Parathyroid adenoma (tissue), 2 donors: ENCODE data around the gene RFT1.

ENCODE experiments used
- H2AFZ ChIP-seq: fragments of 300-600 bp; sonication (generic); one replicate; pipeline ENCODE4 v1.7.0; 2017; ENCODE audit warnings: antibody characterized with exemption, mild to moderate bottlenecking
- H3K27ac ChIP-seq: fragments of 300-600 bp; sonication (generic); one replicate; pipeline ENCODE4 v1.7.0; 2017
- H3K27me3 ChIP-seq: fragments of 300-600 bp; sonication (generic); one replicate; pipeline ENCODE4 v1.7.0; 2017; ENCODE audit warnings: low read length; ENCODE audit not compliant: control insufficient read depth, insufficient read depth
- H3K36me3 ChIP-seq: fragments of 300-600 bp; sonication (generic); one replicate; pipeline ENCODE4 v1.7.0; 2017; ENCODE audit warnings: low read length; ENCODE audit not compliant: control insufficient read depth, insufficient read depth
- H3K4me1 ChIP-seq: fragments of 300-600 bp; sonication (generic); one replicate; pipeline ENCODE4 v1.7.0; 2017; ENCODE audit warnings: control low read depth
- H3K4me2 ChIP-seq: fragments of 300-600 bp; sonication (generic); one replicate; pipeline ENCODE4 v1.7.0; 2017; ENCODE audit warnings: low read length
- H3K4me3 ChIP-seq: fragments of 300-600 bp; sonication (generic); one replicate; pipeline ENCODE4 v1.7.0; 2017; ENCODE audit warnings: low read depth, low read length
- H3K79me2 ChIP-seq: fragments of 300-600 bp; sonication (generic); one replicate; pipeline ENCODE4 v1.7.0; 2017; ENCODE audit warnings: control low read depth
- H3K9ac ChIP-seq: fragments of 300-600 bp; sonication (generic); one replicate; pipeline ENCODE4 v1.7.0; 2017; ENCODE audit warnings: mild to moderate bottlenecking
- H3K9me3 ChIP-seq: fragments of 300-600 bp; sonication (generic); one replicate; pipeline ENCODE4 v1.7.0; 2017; ENCODE audit warnings: low read length; ENCODE audit not compliant: control insufficient read depth
- TF ChIP-seq, protein P1 (sequence below): fragments of 300-600 bp; sonication (generic); IDR thresholded peaks from one replicate; pipeline ENCODE4 v1.7.0; 2017; ENCODE audit warnings: antibody characterized with exemption, mild to moderate bottlenecking
- donor health status: primary hyperparathyroidism.

RFT1 gene

GRCh38 chr3:53069422-53070068 lies 60.7 kb downstream of the RFT1 start:
- no peak overlapping the region for H3K27ac ChIP-seq
- H3K9ac ChIP-seq: no peak overlapping the region
- no peaks in the 10 kb centered on the region for H3K27me3 ChIP-seq
- peaks cover 11% of the 10 kb centered on the region for H3K4me1 ChIP-seq
- no peaks in the 10 kb centered on the region for H3K79me2 ChIP-seq
- H3K9me3 ChIP-seq: no peaks in the 10 kb centered on the region
- no peak overlapping the region for H2AFZ ChIP-seq
- TF ChIP-seq, protein P1, sequence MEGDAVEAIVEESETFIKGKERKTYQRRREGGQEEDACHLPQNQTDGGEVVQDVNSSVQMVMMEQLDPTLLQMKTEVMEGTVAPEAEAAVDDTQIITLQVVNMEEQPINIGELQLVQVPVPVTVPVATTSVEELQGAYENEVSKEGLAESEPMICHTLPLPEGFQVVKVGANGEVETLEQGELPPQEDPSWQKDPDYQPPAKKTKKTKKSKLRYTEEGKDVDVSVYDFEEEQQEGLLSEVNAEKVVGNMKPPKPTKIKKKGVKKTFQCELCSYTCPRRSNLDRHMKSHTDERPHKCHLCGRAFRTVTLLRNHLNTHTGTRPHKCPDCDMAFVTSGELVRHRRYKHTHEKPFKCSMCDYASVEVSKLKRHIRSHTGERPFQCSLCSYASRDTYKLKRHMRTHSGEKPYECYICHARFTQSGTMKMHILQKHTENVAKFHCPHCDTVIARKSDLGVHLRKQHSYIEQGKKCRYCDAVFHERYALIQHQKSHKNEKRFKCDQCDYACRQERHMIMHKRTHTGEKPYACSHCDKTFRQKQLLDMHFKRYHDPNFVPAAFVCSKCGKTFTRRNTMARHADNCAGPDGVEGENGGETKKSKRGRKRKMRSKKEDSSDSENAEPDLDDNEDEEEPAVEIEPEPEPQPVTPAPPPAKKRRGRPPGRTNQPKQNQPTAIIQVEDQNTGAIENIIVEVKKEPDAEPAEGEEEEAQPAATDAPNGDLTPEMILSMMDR: no peak
- no peaks in the 10 kb centered on the region for H3K36me3 ChIP-seq
- H3K4me3 ChIP-seq: no peak overlapping the region
- no peak overlapping the region for H3K4me2 ChIP-seq

DNA sequence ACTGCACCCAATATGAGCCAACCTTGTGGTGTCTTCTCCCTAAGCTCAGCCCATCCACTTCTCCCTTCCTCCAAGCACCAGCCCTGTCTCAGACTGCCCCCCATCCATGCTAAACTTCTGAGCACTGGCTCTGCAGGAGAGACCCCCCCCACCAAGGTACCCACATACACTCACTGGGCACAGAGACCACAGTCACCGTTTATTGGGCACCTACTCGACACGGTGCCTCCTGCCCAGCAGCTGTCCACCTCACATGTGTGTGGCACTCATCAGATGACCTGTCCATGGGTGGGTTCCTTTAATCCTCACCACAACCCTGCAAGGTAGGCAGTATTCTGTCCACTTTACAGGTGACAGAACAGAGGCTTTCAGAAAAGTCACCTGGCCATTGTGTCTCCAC lies 62.1 kb downstream of the RFT1 start:
- Histone ChIP-seq H3K27me3 (no peaks in the 10 kb centered on the region), H3K4me1 (peaks cover 11% of the 10 kb centered on the region), H3K27ac (no peak overlapping the region), H3K9ac (no peak overlapping the region), H3K9me3 (no peaks in the 10 kb centered on the region), H2AFZ (no peak overlapping the region), H3K4me2 (no peak overlapping the region), H3K36me3 (no peaks in the 10 kb centered on the region), H3K4me3 (no peak overlapping the region), H3K79me2 (no peaks in the 10 kb centered on the region)
- TF ChIP-seq, protein P1: no peak

- TF ChIP-seq, protein P1: no peak
- no peak overlapping the region for H3K4me3 ChIP-seq
- H3K27me3 ChIP-seq: no peaks in the 10 kb centered on the region
- no peaks in the 10 kb centered on the region for H3K79me2 ChIP-seq
- no peaks in the 10 kb centered on the region for H3K36me3 ChIP-seq
- H3K9ac ChIP-seq: no peak overlapping the region
- no peak overlapping the region for H3K4me2 ChIP-seq
- H2AFZ ChIP-seq: no peak overlapping the region
- peaks cover 10% of the 10 kb centered on the region for H3K4me1 ChIP-seq
- H3K9me3 ChIP-seq: no peaks in the 10 kb centered on the region
- no peak overlapping the region for H3K27ac ChIP-seq
Observed at GRCh38 chr3:53067567-53067966, 62.7 kb downstream of the RFT1 start.

DNA sequence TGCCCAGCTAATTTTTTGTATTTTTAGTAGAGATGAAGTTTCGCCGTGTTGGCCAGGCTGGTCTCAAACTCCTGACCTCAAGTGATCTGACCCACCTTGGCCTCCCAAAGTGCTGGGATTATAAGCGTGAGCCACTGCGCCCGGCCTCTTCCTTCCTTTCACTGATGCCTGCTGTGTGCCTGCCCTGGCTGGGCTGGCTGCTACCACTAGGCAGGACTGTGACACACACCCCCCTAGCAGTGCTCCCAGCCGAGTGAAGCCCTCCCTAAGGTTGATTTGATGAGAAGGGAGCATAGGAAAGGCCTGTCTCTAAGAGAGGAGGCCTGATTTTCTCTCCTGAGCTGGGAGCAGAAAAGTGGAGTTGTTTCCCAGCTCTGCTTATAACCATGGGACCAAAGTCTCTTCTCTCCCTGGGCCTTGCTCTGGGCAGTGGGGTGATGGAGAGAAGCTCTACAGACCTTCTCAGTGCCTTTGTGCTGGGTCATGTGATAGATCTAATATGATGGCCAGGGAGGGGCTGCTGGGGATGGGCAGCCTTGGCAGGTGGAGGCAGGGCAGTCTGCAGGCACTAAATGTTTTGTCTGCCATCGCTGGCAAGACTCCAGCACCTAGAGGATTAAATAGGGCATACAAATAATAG lies 64.3 kb downstream of the RFT1 start:
- H3K9me3 ChIP-seq: no peaks in the 10 kb centered on the region
- no peak overlapping the region for H3K9ac ChIP-seq
- TF ChIP-seq, protein P1: no peak
- H3K79me2 ChIP-seq: no peaks in the 10 kb centered on the region
- no peak overlapping the region for H3K4me3 ChIP-seq
- no peaks in the 10 kb centered on the region for H3K27me3 ChIP-seq
- H3K4me2 ChIP-seq: no peak overlapping the region
- H2AFZ ChIP-seq: no peak overlapping the region
- no peaks in the 10 kb centered on the region for H3K36me3 ChIP-seq
- no peak overlapping the region for H3K27ac ChIP-seq
- no peaks in the 10 kb centered on the region for H3K4me1 ChIP-seq

DNA sequence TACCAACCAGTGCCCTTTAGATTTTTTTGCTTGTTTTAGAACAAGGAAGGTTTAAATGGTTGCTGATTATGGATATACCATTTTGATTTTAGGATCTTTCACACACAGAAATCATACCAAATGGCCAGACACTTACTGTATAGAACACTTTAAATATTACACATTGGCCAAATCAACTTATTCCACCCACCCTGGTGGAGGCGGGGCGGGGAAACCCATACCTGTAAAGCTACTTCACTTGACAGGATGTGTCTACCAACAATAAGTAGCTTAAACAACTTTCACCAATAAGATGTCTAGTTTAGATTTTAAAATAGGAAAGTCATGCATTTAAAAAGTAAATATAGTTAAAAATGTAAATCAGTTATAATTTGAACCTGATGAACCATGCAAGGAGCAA lies 67.3 kb downstream of the RFT1 start:
- Histone ChIP-seq H3K79me2 (no peaks in the 10 kb centered on the region), H3K9me3 (no peaks in the 10 kb centered on the region), H3K27me3 (no peaks in the 10 kb centered on the region), H3K36me3 (no peaks in the 10 kb centered on the region), H3K9ac (no peak overlapping the region), H3K4me1 (no peaks in the 10 kb centered on the region), H3K4me2 (no peak overlapping the region), H3K27ac (no peak overlapping the region), H3K4me3 (no peak overlapping the region), H2AFZ (no peak overlapping the region)
- TF ChIP-seq, protein P1: no peak
